Globus pallidus (tissue), 1 donor: Measurements from ENCODE around the gene ULK1.

Experiments used
- DNase-seq: peaks from one replicate; pipeline ENCODE4 v3.0.0-alpha.2; 2015; ENCODE audit warnings: low spot score

Gene ULK1

DNA sequence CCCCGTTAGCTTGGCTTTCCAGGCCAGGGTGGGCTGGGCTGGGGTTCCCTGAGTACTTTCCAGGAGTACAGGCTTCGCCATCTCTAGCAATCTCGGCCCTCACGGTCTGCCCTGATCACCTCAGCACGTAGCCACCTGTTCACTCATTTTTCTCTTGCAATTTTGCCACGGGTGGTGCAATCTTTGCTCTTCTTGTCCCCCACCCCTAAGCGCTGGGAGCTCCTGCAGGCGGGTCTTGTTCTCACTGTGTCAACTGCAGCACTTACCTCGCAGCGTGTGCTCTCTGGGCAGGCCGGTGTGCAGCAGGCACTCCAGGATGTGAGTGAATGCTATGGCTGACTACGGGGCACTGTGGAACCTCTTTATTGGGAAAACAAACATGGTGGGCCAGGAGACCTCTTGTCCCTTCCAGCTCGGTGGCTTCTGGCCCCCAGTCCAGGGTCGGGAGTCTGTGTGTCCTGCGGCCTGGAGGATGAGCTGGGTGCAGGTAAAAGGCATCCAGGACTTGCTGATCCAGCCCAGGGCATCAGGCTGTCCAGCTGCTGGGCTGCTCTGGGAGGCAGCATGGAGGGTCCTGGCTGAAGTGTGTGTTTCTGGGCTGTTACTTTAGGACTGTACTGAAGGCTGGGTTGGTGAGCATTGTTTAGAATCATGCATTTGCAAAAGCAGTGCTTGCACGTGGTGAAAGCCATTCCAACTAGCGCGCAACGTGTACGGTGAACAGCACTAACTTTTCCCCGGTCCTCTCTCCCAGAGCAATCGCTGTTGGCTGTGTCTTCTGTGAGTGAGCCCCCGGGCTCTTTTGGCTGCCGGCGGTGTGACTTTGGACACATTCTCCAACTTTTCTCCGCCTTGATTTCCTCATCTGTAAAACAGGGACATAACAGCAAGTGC lies 1.5 kb upstream of the ULK1 start:
- no peak for DNase-seq

DNA sequence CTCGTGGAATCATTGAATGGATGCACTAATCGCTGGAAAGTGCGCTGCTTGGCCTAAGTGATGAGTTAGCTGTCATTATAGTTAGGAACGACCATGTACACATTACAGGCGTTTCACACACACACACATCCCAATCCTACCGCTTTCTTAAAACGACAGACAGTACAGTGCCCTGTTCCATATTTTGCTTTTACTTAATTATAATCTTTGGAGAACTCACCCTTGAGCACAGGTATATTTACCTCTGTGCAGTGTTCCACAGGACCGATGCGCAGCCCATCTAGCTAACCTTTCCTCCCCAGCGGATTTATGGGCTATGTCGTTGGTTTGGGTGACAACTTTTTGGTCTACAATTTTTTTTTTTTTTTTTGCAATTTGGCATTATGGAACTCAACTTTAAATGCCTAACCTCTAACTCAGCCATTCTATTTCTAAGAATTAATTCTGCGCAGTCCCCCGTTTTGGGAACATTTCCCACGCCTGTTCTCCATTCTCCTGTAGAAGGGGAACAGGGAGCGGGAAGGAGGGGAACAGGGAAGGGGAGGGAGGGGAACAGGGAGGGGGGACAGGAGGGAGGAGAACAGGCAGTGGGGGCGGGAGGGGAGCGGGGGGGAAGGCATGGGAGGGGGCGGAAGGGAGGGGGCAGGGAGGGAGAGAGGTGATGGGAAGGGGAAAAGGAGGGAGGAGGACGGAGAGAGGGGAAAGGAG lies 663 bp upstream of the ULK1 start:
- DNase-seq, result no peak

DNA sequence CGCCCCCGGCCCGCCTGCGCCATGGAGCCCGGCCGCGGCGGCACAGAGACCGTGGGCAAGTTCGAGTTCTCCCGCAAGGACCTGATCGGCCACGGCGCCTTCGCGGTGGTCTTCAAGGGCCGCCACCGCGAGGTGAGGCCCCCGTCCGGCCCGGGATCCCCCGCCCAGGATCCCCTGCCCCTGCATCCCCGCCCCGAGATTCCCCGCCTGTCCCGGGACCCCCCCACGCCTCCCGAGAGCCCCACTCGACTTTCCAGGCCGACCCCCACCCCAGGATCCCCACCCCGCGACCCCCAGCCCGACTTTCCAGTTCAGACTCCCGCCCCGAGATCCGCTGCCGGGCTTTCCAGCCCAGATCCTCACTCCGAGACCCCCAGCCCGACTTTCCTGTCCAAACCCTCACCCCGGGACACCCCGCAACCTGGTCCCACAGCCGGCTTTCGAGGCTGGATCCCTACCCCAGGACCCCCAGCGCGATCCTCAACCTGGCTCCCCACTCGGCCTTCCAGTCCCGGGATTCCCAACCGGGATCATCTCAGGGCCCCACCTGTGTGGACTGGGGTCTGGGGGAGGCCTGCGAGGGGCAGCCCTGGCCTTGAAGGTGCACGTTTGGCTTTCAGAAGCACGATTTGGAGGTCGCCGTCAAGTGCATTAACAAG lies 688 bp downstream of the ULK1 start:
- DNase-seq, result no peak

DNA sequence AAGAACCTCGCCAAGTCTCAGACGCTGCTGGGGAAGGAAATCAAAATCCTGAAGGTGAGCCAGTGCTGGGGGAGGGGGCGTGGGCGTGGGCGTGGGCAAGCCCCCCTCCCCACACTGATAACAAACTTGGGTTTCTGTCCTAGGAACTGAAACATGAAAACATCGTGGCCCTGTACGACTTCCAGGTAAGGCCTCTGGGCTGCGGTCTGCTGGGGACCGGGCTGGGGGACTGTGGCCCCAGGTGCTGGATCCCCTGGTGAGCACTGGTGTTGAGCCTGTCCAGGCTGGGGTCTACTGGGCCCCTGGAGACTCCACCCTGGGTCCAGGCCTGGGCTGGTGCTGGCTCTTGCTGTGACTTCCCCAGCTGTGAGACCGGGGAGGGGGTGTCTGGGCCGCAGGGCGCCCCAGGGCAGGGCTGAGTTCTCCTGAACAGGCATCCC lies 1.2 kb downstream of the ULK1 start:
- DNase-seq, result no peak

DNA sequence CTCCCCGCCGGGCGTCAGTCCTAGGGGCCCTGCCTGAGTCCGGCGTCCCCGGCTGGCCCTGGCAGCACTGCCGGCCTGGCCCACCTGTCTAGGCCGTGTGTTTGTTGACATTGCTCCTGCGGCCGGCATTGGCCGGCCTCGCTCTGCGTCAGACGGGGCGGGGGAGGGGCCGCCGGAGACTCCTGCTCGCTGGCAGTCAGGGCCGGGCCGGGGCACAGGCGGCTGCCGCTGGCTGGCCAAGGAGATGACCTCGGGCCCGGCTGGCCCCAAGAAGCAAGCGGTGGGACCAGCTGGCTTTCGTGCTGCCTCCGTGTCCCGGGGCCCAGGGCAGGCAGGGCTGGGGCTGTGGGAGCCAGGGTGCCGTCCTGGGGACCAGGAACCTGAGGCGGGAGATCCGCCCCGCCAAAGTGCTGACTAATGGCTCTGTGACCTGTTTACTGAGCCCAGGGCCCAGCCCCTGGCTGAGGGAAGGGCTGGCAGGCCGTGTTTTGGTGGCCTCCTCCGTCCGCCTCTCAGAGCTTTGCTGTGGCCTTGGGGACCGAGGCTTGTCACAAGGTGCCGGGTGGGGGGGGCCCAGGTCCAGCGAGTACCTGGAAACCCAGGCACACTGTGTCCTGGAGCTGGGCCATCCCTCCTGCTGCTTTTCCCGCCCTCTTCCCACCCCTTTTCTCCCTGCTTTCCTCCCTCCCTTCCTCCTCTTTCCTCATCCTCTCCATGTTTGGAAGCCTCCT lies 1.8 kb downstream of the ULK1 start:
- DNase-seq, result peak; percentile 85

DNA sequence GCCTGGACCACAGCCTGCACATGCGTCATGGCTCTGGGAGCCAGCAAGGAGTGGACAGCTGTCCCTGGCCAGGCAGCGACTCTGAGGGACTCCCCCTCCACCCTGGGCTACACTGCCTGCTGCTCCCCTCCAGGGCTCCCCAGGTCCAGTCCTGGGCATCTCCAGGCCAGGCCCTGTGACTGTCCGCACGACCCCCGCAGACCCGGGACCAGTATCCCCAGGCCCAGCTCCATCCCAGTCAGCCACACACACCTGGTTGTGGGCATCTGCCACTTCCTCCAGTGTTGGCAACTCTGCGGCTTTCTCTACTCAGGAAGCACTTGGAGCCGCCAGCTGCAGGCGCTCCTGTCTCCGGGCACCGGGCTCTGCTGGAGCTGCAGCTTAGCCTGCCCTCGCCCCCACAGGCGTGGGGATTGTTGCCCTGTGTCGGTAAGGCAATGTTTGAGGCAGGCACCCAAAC lies 2.4 kb downstream of the ULK1 start:
- peak; percentile 82 for DNase-seq

DNA sequence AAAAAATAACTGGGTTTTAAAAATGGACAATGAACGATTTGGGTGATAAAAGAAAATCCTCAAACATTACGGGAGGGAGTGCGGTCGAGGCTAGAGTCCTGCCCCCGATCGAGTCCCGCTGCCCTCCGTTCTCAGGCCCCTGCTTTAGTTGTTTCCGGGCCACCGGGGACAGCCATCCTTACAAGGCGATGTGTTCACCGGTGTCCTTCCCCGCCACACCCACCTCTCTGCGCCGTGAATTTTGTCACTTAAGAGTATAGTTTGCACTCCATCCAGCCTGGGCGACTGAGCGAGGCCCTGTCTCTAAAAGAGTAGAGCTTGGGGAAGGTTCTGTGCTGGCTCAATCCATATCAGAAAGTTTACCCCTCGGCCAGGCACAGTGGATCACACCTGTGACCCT lies 2.9 kb downstream of the ULK1 start:
- no peak for DNase-seq

DNA sequence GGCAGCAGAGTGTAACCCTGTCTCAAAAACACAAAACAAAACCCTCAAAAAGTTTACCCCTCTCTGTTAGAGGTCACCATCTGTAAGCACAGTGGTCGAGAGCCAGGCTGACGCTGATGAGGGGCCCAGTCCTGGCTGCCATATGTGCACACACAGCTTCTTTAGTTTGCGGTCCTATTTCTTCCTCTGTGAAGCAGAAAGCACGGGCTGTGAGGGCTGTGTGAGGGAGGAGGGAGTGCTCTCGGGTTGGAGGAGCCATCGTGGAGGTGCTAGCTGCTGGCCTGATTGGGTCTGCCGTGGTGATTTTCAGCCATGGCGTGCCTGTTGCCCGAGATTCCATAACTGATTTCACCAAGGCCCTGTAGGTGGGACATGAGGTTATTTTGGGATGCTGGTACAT lies 3.5 kb downstream of the ULK1 start:
- DNase-seq, result no peak

DNA sequence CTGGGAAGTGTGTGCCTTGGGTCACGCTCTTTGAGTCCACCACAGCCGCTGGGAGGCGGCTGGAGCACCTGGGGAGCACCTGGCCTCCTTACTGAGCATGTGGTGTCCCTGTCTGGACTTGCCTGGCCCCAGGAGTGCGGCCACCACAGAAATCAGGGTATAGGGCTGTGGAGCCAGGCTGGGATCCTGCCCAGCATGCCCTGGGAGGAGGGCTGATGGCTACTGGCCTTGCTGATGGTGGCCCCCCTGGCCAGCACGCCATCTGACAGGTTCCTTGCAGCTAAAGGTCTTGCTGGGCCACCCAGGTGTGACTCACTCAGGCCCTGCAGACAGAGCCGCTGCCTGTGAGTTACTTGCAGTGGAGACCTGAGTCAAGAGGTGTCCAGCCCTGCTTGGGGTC lies 6.0 kb downstream of the ULK1 start:
- no peak for DNase-seq

DNA sequence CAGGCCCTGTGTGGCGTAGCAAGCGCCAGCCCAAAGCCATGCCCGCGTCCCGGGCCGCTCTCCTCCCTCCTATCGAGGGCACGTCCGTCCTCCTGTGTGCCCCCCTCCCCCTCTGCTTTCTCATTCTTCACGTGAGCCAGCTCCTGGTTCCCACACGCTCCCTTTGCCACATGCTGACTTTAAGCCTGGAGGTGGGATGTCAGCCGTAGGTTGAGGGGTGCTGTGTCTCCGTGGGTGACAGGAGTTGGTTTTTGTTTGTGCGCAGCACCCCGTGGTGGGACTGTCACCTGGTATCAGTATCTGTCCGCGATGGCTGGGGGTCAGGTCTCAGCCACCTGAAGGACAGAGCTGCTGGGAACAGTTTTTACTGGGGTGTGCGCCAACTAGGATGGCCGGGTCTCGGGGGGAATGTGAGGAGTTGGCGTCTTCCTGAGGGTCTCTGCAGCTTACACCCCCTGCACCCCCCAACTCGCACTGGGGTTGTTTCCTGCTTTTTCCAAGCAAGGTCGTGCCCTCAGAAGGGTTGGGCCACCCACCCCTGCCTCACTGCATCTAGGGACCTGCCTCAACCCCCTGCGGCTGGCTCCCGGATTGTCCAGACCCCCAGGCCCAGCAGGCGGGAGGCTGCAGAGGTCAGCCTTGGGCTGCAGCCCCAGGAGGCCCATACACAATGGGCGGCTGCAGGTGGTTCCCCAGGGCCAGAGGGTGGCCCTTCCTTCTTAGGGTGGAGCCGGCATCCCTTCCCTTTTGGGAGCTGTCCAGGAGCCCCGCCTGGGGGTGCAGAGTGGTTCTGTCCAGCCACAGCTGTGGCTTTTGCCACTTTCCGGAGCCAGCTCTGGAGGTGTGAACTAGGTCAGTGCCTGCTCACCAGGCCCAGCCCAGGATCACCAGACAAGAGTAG lies 7.3 kb downstream of the ULK1 start:
- no peak for DNase-seq

DNA sequence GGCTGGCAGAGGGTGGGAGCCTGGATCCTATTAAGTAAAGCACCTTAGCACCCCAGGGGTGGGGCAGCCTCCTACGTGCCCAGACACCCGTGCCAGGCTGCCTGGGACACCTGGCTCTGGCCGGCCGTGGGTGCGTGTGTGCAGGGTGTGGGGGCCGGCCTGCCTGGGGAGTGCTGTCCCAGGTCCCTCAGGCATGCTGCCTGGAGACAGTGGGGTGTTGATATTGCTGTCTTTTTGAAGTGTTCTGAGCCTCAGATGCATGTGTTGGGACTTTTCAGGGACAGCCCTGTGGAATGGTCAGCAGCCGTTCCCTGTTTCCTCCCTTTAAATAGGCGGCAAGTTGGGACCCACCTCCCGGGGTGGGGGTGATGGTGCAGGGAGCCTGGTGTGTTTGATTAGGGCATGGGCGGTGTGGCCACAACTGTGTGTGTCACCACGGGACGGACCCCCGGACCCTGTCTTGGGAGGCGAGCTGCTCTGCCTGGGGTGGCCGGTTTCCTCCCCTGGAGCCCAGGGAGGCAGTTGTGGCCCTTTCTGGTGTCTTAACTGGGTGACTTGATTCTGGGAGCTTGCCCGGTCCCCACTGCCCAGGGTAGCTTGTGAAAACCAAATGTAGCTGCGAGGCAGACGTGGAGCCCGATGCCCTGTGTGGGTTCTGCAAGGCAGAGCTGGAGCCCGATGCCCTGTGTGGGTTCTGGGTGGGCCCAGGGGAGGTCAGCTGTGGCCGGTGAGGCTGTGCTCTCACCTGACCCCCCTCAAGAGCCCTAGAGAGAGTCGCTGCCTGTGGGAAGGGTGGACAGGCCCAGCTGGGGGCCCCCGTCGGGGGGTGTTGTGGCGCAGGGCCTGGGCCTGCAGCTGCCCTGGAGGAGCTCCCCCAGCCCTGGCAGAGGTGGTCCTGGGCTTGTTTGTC lies 8.2 kb downstream of the ULK1 start:
- no peak for DNase-seq

DNA sequence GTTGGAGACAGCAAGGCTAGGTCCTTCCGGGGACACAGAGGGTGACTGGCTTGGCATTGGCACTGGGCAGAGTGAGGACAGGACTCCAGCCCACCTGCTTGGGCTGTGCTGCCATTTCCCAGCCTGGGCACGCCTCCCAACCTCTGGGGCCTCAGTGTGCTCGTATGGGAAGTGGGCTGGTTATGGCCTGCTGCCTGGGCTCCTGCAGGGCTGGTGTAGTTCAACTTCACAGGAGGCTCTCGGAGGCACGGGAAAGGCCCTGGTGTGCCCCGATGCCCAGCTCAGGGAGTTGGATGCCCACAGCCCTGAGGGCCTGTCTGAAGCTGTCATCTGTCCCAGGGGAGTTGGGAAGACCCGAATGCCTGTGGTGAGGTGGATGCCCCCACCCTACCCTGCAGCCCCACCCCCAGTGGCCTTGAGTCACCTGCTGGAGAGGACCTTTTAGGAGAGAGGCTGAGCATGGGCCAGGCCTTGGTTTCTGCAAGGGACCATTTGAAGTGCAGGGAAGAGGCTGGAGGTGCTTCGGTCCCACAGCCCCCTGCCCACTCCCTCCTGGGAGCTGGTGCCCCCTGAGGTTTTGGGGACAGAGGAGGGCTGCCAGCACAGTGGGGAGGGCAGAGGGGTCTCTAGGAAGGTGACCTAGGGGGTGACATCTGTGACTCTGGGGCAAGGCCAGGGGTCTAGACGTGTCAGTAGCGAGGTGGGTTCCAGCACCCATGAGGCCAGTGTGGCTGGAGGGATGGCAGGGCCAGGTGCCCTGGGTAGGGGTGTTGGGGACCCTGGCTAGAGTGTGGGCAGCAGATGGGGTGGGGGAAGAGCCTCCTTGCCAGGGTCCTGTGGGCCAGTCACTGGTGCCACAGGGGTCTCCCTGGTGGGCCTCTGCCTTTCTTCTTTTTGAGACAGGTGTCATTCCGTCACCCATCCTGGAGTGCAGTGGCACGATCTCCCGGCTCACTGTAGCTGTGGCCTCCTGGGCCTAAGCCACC lies 9.1 kb downstream of the ULK1 start:
- DNase-seq, result no peak

DNA sequence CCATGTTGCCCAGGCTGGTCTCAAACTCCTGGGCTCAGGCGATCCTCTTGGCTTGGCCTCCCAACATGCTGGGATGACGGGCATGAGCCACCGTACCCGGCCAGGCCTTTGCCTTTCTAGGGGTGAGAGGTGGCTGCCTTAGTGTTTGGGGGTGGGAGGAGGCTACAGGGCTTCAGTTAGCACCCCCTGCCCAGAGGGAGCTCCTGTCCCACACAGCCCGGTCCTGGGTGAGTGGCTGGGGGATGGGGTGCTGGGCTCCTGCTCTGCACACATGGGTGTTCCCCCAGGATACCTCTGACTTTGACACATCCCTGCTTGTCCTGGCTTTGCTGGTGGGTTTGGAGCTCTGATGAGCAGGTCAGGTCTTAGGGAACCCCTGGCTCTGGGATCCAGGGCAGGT lies 9.9 kb downstream of the ULK1 start:
- no peak for DNase-seq

DNA sequence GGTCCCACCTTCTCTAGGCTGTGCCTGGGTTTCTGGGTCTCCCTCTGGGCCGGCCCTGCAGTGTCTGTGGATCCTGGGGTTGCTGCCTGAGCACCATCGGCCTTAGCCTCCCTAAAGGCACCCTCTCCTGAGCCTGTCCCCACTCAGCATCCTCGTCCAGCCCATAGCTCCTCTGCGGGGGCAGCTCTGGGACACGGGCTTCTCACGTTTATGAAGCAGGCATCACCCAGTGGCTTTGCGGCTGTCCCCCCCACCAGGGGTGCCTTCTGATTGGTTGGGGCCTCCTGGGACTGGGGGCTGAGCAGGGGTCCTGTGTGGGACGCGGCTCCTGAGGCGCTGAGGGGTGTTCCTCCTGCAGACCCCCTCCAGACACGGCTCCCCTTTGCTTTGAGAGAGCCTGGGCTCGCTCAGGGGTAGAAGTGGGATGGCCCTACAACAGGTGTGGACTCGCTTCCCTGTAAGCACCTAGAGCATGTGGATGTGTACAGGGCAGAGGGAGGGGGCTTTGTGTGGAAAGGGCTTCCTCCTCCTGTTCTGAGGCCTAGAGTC lies 10.7 kb downstream of the ULK1 start:
- no peak for DNase-seq

DNA sequence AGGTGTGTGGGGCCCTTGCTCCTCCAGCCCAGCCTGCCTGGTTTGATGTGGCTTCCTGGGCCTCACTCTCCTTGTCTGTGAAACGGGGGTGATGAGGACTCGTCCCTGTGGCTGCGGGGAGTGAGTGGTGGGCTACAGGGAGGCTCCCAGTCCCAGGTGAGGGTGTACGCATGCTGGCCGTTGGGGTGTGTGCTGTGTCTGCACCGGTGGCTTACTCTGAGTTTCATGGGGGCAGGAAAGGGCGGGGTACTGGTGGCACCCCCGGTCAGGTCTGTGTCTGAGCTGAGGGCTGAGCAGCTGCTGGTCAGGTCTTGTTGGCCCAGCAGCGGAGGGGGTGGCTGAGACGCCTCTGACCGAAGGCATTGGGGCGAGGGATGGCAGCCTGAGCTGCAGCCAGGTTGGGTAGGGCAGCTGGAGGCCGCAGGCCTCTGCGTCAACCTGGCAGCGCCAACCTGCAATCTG lies 11.2 kb downstream of the ULK1 start:
- DNase-seq, result no peak

DNA sequence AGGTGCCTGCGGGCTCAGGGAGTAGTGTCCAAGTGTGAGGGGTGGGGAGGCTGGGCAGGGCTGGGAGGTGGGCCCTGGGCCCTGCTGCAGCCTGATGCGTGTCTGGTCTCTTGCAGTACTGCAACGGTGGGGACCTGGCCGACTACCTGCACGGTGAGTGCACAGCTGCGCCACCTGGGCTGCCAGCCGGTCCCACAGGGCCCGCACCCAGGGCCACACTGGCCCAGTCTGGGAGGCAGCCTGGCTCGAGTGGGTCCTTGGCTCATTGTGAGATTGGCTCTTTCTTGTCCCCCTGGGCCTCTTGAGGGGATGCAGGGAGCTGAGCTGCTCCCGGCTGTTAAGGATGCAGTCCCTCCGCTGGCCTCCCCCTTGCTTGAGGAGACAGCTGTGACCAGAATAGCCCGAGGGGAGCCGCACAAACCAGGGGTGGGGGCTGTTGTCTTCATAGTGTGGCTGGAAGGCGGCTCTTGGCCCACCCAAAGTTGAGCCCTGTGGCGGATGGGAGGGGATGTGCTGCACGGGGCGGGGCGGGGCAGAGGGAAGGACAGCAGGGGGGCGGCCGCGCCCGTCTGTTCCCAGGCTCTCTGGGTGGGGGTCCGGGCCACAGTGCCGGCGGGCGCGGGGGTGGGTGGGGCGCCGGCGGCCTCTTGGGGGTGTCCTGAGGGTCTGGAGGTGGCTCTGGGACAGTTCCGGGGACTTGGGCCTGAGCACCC lies 13.1 kb downstream of the ULK1 start:
- no peak for DNase-seq
